ENCODE data around the gene NOS1.

Gene NOS1

DNA sequence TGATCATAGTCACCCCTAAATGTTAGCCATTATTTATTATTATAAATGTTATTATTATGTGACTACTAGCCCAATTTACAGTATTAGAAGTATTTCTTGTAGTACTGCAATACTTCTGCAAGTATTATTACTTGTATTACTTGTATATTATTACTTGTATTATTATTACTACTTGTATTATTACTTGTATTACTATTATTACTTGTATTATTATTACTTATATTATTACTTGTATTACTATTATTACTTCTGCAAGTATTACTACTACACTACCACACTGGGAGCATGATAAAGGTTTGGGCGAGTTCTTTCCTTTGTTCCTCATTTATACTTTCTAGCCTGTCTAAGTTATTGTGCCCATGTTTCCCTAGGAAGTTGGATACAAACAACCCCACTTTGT lies 67.9 kb downstream of the NOS1 start:
- TF ChIP-seq, protein P1, sequence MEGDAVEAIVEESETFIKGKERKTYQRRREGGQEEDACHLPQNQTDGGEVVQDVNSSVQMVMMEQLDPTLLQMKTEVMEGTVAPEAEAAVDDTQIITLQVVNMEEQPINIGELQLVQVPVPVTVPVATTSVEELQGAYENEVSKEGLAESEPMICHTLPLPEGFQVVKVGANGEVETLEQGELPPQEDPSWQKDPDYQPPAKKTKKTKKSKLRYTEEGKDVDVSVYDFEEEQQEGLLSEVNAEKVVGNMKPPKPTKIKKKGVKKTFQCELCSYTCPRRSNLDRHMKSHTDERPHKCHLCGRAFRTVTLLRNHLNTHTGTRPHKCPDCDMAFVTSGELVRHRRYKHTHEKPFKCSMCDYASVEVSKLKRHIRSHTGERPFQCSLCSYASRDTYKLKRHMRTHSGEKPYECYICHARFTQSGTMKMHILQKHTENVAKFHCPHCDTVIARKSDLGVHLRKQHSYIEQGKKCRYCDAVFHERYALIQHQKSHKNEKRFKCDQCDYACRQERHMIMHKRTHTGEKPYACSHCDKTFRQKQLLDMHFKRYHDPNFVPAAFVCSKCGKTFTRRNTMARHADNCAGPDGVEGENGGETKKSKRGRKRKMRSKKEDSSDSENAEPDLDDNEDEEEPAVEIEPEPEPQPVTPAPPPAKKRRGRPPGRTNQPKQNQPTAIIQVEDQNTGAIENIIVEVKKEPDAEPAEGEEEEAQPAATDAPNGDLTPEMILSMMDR (IDR thresholded peaks at IDR 0.05; ENCODE audit: low read depth, low read length): no peak
- in situ Hi-C loops (cut with HindIII; ENCODE audit: low sequenced_read_pairs): no loop called here
- no peak for DNase-seq (ENCODE audit: low read depth, low spot score)
- no peak overlapping the region for H3K4me3 ChIP-seq (ENCODE audit: low read depth, low read length)

DNA sequence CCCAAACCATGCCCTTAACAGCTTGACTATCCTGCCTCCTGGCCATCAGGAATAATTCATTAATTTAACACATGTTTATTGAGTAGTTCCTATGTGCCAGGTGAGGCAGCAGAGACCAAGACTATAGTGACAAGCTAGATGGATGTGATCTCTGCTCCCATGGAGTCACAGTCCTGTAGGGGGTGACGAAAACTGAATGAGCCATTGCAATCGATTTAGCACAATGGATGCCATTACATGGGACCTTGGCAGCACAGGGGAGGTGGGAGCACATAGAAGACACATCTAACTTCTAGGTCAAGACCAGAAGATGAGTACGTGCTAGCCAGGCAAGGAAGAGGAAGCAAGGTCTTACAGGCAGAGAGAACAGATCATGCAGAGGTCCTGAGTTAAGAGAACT lies 68.7 kb downstream of the NOS1 start:
- TF ChIP-seq, protein P1 (IDR thresholded peaks at IDR 0.05; ENCODE audit: low read depth, low read length): no peak
- DNase-seq (ENCODE audit: low read depth, low spot score): no peak
- in situ Hi-C loops (cut with HindIII; ENCODE audit: low sequenced_read_pairs): no loop called here
- H3K4me3 ChIP-seq (ENCODE audit: low read depth, low read length): no peak overlapping the region

DNA sequence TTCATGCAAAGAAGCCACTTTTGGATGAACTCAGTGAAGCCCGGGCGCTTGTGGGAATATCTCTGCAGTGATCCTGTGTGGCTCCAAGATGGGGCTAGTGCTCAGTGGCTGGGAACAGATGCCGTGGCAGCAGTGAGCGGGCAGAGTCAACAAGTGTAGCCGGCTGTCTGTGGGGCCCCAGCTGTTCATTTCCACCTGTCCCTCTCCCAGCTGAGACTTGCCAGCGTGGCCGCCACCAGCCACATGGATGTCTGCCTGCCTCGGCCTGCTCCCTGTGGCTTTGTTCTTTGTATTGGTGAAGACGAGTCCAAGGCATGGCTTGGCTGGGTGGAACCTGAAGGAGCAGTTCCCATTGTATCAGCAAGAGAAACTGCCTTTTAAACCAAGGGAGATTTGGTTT lies 77.3 kb downstream of the NOS1 start:
- in situ Hi-C loops (cut with HindIII; ENCODE audit: low sequenced_read_pairs): no loop called here
- no peak for DNase-seq (ENCODE audit: low read depth, low spot score)
- TF ChIP-seq, protein P1 (IDR thresholded peaks at IDR 0.05; ENCODE audit: low read depth, low read length): no peak
- H3K4me3 ChIP-seq (ENCODE audit: low read depth, low read length): no peak overlapping the region

DNA sequence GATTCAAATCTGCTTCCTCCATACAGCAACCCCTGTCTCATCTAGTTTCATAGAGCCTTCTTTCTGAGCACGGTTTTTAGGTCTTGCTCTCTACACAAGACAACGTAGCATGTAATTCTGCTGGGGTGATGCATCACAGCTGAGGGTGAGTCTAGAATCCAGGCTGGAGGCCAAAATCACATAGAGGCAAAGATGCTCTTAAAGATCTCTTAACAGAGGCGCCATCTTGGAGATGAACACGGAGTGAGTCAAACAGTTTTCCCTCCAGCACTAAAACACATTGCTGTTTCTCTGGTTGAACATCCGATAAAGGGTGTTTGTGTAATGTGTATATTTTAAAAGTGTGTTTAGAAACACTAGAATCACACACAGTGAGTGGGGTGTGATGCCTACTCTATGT lies 78.9 kb downstream of the NOS1 start:
- TF ChIP-seq, protein P1 (IDR thresholded peaks at IDR 0.05; ENCODE audit: low read depth, low read length): no peak
- in situ Hi-C loops (cut with HindIII; ENCODE audit: low sequenced_read_pairs): no loop called here
- no peak overlapping the region for H3K4me3 ChIP-seq (ENCODE audit: low read depth, low read length)
- no peak for DNase-seq (ENCODE audit: low read depth, low spot score)

DNA sequence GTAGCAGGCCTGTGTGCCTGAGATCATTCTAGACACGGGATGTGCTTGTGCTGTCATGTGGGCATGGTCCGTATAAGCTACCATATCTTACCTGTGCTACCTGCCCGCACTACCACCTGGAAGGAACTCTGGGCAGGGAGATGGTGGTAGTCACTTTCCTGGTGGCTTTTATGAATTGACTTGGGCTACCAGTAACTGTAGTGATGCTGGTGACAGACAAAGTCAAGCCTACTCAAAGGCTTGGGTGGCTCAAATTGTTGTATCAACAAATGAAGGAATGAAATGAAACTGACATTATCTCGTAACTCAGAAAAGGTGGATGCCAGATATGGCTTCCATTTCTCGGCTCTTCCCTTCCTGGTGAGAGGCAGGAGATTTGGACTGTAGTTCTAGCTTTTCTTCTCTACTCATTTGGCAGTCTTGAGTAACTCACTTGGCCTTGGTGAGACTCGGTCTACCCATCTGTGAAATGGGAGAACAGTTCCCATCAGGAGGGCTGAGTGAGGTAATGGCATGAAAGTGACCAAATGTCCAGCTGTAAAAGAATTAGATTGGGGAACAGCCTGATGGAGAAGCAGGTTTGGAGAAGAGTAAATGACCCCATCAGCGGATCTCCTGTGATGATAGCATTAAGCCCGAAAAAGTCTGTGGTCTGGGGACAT lies 81.3 kb downstream of the NOS1 start:
- in situ Hi-C loops (cut with HindIII; ENCODE audit: low sequenced_read_pairs): no loop called here
- H3K4me3 ChIP-seq (ENCODE audit: low read depth, low read length): no peak overlapping the region
- DNase-seq (ENCODE audit: low read depth, low spot score): no peak
- TF ChIP-seq, protein P1 (IDR thresholded peaks at IDR 0.05; ENCODE audit: low read depth, low read length): no peak

DNA sequence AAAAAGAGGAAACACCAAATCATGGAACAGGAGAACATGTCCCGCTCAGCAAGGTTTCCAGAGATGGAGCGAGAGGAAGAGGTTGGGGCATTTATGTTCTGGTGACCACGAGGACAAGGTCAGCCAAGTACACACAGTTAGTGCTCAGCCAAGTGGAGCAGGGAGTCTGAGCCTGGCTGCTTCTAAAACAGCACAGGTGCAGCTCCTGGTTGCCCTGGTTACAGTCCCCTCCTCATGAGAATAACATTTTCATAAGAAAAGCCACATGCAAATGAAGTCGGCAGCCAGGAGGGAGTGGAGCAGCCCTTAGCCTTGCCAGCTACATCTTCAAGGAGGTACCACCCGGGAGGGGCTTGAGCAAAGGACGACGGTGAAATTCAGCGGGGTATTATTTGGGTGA lies 81.8 kb downstream of the NOS1 start:
- no peak overlapping the region for H3K4me3 ChIP-seq (ENCODE audit: low read depth, low read length)
- TF ChIP-seq, protein P1 (IDR thresholded peaks at IDR 0.05; ENCODE audit: low read depth, low read length): no peak
- in situ Hi-C loops (cut with HindIII; ENCODE audit: low sequenced_read_pairs): no loop called here
- DNase-seq (ENCODE audit: low read depth, low spot score): no peak
